KOPT-K1 (cell line): ENCODE measurements around the gene SIK2.
"Not testable (repeated sequence)": the region's sequence is repeated elsewhere in the genome, so short reads cannot be mapped to it uniquely, and the experiment has no call there.

Experiments used
- H3K27ac ChIP-seq: fragments of 200-600 bp; sonication (generic); 2 replicates; pipeline ENCODE4 v1.5.1; 2016; ENCODE audit warnings: antibody characterized with exemption, mild to moderate bottlenecking, low read depth, low read length; ENCODE audit not compliant: poor library complexity, severe bottlenecking
- H3K36me3 ChIP-seq: fragments of 200-600 bp; sonication (generic); 2 replicates; pipeline ENCODE4 v1.5.1; 2017; ENCODE audit warnings: antibody characterized with exemption, mild to moderate bottlenecking, low read length, moderate library complexity; ENCODE audit not compliant: insufficient read depth
- H3K9me3 ChIP-seq: fragments of 200-600 bp; sonication (generic); 2 replicates; pipeline ENCODE4 v1.5.1; 2017; ENCODE audit warnings: antibody characterized with exemption, low read length, mild to moderate bottlenecking; ENCODE audit not compliant: insufficient read depth, poor library complexity, severe bottlenecking

The SIK2 gene

DNA sequence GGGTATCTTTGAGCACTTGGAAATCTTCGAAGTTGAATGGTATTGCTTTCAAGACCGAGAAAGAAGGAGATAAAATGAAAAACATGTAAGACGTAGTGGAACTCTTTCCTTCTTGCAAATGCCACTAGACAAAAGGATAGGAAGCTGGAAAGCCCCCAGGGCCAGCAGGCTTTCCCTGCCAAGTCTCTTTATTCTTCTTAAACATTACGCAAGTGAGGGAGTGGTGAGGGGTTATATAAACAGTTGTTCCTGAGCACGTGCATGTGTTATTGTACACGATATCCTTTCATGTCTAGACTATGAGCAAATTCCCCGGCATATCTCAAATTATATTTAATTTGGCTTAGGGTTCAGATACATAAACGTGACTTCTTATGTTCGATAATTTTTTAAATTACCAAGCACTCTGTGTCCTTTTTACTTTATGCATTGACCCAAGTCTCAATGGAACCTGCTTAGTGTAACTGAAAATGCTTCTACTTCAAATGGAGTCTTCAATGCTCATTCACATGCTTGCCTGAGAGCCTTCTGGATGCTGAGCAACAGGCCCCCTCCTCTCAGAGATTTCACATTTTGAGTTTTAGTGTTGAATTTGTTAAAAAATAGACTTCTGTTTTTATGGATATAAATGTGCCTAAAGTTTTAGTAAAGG lies 104.9 kb downstream of the SIK2 start:
- Histone ChIP-seq H3K36me3 (peaks cover 90% of the 10 kb centered on the region), H3K27ac (no peak overlapping the region), H3K9me3 (no peaks in the 10 kb centered on the region)

DNA sequence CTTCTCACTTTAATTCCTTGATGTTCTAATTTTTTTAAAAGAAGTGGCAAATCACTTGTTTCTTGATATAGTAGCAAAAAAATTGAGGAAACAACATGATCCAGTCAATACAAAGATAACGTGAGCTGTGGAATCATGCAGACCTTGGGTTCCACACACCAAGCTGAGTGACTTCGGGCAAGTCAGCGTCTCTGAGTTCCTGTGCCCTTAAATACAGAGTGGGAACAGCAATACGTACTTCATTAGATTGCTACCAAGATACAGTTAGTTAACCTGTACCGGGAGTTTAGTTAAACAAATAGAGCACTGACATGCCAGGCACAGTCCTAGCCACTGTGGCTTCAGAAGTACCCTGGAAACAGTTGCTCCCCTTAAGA lies 105.4 kb downstream of the SIK2 start:
- Histone ChIP-seq H3K36me3 (peaks cover 90% of the 10 kb centered on the region), H3K9me3 (no peaks in the 10 kb centered on the region), H3K27ac (no peak overlapping the region)

DNA sequence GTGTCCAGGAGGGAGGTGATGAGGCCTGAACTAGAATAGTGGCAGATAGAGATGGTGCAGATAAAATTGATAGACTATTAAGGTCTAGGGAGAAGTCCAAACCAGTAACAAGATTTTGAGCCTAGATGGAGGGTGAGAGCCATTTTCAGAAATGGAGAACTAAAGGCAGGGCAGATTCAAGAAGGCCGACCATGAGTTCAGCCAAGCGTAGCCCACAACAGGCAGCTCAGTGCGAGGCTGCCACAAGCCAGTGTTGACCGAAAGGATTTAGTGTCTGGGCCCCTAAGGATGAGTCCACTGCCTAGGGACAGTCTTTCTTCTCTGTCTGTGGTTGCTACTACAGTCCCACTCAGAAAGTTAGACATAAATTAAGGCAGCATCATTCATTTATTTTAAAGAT lies 112.3 kb downstream of the SIK2 start:
- peaks cover 71% of the 10 kb centered on the region for H3K36me3 ChIP-seq
- no peaks in the 10 kb centered on the region for H3K9me3 ChIP-seq
- H3K27ac ChIP-seq, result no peak overlapping the region

DNA sequence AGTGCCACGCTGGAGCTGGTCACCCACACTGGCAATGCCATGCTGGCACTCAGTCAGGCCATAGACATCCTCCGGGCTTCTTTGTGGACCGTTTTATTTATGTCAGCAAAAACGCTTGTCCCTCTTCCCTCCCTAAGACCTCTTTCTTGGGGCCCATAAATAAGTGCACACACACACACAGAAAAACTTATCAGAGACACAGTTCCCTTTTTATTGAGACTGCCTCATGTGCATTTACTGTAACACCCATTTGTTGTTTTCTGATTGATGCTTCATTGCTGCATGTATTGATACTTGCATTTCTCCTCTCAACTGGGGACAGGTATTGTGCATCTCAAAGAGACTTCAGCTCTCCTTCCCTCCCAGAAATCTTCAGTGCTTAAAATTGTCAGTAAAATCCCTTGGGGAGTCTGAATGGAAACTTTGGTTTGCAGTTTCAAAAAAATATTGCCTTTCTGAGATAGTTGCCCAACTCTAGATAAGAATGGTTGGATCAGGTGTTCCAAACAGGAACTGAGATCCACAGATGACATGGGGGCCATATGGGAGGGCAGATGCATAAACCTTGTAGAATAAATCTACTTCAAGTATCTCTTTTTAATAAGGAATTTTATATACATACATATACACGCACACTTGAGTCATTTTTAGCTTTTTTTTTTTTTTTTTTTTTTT lies 113.0 kb downstream of the SIK2 start:
- no peak overlapping the region for H3K27ac ChIP-seq
- no peaks in the 10 kb centered on the region for H3K9me3 ChIP-seq
- peaks cover 71% of the 10 kb centered on the region for H3K36me3 ChIP-seq

DNA sequence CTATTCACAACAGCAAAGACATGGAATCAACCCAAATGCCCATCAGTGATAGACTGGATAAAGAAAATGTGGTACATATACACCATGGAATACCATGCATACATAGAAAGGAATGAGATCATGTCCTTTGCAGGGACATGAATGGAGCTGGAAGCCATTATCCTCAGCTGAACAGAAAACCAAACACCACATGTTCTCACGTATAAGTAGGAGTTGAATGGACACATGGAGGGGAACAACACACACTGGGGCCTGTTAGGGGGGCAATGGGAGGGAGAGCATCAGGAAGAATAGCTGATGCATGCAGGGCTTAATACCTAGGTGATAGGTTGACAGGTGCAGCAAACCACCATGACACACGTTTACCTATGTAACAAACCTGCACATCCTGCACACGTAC lies 115.4 kb downstream of the SIK2 start:
- H3K36me3 ChIP-seq, result peaks cover 77% of the 10 kb centered on the region
- not testable (repeated sequence) for H3K27ac ChIP-seq, H3K9me3 ChIP-seq

DNA sequence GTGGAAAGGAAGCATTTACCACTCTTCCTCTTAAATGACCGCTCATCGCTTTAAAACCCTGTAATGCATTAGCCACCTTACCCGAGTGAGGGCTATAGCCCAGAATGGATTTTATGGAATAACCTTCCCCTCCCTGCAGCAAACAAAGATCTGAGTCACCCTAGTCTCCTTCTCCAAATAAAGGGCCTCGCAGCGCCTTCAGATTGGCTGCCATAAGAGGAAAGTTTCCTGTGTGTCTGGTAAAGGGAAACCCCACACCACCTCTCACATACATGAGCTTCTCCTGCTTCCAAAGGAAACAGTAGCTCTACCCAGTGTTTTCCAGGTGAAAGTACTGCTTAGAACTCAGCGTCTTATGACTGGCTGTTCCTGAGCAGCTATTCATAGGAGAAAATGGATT lies 116.2 kb downstream of the SIK2 start:
- Histone ChIP-seq H3K27ac (no peak overlapping the region), H3K36me3 (peaks cover 77% of the 10 kb centered on the region), H3K9me3 (no peaks in the 10 kb centered on the region)

DNA sequence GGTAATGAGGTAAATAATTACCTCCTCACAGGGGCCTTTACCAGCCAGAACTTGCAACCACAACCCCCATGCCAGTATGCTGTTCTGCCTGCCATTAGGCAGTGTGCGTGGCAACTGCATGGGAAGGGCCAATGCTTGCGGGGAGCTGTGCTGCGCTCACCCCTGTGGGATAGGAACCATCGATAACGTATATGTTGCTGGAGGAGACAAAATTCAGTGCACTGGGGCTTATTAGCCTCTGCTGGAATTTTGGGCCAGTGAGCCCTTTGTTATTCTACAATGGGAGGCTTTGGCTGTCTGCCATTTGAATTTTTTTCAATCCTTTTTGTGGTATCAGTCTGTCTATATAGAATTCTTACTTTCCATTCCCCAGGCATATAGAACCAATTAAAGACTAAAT lies 116.6 kb downstream of the SIK2 start:
- H3K9me3 ChIP-seq, result no peaks in the 10 kb centered on the region
- H3K27ac ChIP-seq, result no peak overlapping the region

DNA sequence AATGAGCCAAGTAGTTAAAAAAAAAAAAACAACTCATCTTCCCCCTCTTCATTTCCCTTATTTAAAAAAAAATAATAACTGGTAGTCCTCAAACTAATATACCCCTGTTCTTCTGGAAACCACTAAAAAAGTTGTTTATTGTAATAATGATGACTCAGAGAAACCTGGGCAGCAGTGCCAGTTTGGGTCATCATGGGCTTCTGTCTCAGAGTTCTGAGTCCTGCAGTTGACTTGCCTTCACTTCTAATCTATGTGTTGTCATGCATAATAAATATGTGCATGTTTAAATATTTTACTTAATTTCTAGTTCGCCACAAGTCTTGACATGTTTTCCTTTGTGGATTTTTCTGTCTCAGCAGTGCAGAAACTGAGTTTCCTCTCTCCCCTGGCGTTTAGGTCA lies 117.1 kb downstream of the SIK2 start:
- Histone ChIP-seq H3K27ac (no peak overlapping the region), H3K36me3 (peaks cover 77% of the 10 kb centered on the region), H3K9me3 (no peaks in the 10 kb centered on the region)

More for the DNA sequence above, 116.6 kb downstream of the SIK2 start:
- peaks cover 77% of the 10 kb centered on the region for H3K36me3 ChIP-seq

DNA sequence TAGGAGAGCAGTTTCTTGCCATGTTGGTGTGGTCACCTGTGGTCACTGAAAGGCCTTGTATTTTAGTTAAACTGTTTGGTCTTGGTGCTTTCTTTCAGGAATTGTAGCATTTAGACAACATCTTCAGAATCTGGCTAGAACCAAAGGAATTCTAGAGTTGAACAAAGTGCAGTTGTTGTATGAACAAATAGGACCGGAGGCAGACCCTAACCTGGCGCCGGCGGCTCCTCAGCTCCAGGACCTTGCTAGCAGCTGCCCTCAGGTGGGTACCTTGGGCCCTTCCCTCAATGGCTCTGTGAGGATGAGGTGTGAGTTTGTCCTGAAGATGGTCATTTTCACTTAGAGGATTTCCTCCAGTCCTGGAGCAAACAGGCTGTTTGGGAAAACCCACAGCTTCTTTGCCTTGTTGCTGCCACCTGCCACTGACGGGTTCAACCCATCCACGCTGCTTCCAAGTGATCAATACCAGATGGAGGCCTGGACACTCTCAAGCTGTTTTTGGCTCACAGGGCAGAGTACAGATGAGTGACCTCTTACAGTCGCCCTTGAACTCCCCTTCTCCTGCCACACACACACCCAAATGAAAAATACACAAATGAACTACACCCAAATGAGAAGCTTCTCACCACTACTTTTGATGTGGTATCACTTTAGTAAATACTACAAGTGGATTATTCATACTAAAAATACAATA lies 118.7 kb downstream of the SIK2 start:
- Histone ChIP-seq H3K27ac (no peak overlapping the region), H3K36me3 (peaks cover 81% of the 10 kb centered on the region), H3K9me3 (no peaks in the 10 kb centered on the region)

DNA sequence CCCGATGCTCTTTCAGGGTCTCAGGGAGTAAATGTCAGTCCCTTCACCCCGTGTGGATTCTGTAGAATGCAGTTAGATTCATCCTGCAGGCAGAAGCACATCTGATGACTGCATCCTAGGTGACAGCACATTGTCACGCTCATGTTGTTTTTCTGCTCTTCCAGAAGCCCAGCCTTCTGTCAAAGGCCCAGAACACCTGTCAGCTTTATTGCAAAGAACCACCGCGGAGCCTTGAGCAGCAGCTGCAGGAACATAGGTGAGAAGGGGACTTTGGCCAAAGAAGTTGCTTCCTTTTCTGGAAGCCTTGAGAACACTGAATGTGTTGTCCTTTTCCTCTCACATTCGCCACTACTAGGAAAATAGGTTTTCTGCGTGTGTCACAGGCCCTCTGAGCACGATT lies 120.3 kb downstream of the SIK2 start:
- H3K9me3 ChIP-seq, result no peaks in the 10 kb centered on the region
- H3K36me3 ChIP-seq, result peaks cover 96% of the 10 kb centered on the region

DNA sequence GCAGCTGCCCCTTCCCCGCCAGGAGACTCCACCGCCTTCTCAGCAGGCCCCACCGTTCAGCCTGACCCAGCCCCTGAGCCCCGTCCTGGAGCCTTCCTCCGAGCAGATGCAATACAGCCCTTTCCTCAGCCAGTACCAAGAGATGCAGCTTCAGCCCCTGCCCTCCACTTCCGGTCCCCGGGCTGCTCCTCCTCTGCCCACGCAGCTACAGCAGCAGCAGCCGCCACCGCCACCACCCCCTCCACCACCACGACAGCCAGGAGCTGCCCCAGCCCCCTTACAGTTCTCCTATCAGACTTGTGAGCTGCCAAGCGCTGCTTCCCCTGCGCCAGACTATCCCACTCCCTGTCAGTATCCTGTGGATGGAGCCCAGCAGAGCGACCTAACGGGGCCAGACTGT lies 121.3 kb downstream of the SIK2 start:
- H3K9me3 ChIP-seq, result no peaks in the 10 kb centered on the region
- no peak overlapping the region for H3K27ac ChIP-seq
- peaks cover 92% of the 10 kb centered on the region for H3K36me3 ChIP-seq

More for the DNA sequence above, 120.3 kb downstream of the SIK2 start:
- no peak overlapping the region for H3K27ac ChIP-seq

DNA sequence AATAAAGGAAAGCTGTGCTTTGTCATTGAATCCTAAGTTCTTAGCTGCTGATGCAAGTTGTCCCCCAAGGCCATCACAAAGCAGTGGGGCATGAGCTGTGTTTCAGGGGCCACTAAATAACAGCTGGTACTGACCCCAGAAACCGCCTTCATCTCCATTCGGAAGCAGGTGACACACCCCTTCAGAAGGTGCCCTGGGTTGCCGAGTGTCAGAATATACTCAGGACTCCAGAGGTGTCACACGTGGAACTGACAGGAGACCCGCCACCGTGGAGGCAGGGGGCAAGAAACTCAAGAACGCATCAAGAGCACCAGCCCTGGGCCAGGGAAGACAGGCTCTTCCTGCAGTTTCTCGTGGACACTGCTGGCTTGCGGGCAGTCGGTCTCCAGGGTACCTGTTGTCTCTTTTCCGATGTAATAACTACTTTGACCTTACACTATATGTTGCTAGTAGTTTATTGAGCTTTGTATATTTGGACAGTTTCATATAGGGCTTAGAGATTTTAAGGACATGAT lies 122.4 kb downstream of the SIK2 start:
- H3K36me3 ChIP-seq, result peaks cover 93% of the 10 kb centered on the region
- H3K9me3 ChIP-seq, result no peaks in the 10 kb centered on the region
- no peak overlapping the region for H3K27ac ChIP-seq

DNA sequence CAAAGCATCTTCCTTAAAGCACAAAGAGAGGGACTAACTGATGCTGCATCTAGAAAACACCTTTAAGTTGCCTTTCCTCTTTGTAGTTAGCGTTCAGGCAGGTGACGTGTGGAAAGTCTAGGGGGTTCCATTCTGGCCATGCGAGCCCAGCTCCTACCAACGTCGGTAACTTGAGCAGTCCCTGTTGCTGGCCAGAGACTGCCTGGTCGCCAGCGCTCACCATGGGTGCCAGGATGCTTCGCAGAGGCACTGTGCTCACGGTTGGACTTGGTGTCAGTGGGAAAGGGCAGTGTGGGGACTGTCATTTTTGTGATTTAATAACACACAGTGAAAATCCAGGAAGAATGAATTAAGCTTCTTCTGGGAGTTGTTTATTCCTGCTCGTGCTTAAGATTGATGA lies 123.4 kb downstream of the SIK2 start:
- no peak overlapping the region for H3K27ac ChIP-seq
- H3K9me3 ChIP-seq, result no peaks in the 10 kb centered on the region
- H3K36me3 ChIP-seq, result peaks cover 84% of the 10 kb centered on the region

DNA sequence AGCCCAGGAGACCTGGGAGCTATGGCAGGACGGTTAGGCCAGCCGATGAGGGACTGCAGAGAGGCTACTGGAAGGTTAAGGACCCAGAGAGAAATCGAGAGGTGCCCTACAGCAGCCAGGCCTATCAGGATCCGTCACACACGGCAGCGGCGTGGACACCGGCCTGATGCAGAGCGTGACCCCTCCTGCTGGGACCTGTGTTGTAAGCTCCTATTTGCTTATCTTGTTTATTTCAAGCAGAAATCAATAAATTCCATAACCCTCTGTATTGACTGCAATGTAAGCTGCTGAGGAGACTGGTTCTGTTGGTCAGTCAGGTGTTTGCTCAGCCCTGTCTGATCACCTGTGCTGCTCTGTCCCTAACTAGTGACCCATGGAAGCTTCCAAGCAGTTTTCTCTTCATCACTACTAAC lies 124.1 kb downstream of the SIK2 start:
- Histone ChIP-seq H3K27ac (no peak overlapping the region), H3K9me3 (no peaks in the 10 kb centered on the region), H3K36me3 (peaks cover 77% of the 10 kb centered on the region)

DNA sequence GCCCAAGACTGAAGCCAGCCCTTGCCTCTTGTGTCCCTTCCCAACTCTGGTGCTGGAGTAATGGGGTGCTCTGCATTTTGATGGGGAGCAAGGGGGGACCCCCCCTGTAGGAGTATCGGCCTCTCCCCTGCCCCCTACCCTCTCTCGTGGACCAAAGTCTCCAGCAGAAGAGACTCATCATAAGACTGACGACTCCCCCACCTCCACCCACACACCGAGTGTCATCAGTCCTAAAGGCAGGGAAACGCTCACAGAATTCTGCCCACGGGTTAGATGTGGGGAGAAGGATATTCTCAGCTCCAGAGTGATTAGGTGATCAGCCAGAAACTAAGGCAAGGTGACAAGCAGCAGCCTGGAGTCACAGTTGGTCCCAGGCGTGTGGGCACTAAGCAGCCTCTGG lies 125.2 kb downstream of the SIK2 start:
- Histone ChIP-seq H3K27ac (no peak overlapping the region), H3K9me3 (no peaks in the 10 kb centered on the region), H3K36me3 (peaks cover 66% of the 10 kb centered on the region)
